Measurements from ENCODE around the gene FAM83D. TPM values are rescaled to one million over a fixed set of nuclear protein-coding genes. Genes with fewer than 3 reads are reported as not detected.

Gene FAM83D
- total RNA-seq, 1 experiment from 2014 or later = 66.9 TPM

DNA sequence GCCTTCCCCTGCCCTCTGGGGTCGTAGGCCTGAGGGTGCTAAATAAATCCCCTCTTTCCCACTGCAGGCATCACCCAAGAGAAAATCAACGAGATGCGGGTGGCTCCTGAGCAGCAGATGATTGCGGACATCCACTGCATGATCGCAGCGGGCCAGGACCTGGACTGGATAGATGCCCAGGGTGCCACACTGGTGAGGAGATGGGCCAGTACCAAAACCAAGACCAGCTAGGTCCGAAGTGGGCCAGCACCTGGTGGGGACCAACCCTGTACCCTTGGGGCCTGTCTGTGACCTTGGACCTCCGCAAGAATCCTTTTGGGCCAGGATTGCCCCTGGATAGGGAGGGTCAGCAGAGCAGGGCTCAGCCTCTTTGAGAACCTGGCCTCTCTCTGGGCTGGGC, 23.6 kb upstream of the FAM83D start:
- no peak for TF ChIP-seq IRF2 (CRISPR knock-in tag; IDR thresholded peaks at IDR 0.05; ENCODE audit: borderline replicate concordance, low read depth)
- TF ChIP-seq, protein P1, sequence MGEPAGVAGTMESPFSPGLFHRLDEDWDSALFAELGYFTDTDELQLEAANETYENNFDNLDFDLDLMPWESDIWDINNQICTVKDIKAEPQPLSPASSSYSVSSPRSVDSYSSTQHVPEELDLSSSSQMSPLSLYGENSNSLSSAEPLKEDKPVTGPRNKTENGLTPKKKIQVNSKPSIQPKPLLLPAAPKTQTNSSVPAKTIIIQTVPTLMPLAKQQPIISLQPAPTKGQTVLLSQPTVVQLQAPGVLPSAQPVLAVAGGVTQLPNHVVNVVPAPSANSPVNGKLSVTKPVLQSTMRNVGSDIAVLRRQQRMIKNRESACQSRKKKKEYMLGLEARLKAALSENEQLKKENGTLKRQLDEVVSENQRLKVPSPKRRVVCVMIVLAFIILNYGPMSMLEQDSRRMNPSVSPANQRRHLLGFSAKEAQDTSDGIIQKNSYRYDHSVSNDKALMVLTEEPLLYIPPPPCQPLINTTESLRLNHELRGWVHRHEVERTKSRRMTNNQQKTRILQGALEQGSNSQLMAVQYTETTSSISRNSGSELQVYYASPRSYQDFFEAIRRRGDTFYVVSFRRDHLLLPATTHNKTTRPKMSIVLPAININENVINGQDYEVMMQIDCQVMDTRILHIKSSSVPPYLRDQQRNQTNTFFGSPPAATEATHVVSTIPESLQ (CRISPR knock-in tag; IDR thresholded peaks at IDR 0.05) = no peak
- TF ChIP-seq, protein P2, sequence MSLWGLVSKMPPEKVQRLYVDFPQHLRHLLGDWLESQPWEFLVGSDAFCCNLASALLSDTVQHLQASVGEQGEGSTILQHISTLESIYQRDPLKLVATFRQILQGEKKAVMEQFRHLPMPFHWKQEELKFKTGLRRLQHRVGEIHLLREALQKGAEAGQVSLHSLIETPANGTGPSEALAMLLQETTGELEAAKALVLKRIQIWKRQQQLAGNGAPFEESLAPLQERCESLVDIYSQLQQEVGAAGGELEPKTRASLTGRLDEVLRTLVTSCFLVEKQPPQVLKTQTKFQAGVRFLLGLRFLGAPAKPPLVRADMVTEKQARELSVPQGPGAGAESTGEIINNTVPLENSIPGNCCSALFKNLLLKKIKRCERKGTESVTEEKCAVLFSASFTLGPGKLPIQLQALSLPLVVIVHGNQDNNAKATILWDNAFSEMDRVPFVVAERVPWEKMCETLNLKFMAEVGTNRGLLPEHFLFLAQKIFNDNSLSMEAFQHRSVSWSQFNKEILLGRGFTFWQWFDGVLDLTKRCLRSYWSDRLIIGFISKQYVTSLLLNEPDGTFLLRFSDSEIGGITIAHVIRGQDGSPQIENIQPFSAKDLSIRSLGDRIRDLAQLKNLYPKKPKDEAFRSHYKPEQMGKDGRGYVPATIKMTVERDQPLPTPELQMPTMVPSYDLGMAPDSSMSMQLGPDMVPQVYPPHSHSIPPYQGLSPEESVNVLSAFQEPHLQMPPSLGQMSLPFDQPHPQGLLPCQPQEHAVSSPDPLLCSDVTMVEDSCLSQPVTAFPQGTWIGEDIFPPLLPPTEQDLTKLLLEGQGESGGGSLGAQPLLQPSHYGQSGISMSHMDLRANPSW (CRISPR knock-in tag; conservative IDR thresholded peaks at IDR 0.05; ENCODE audit: low read depth) = no peak
- no peaks in the 10 kb centered on the region for H3K4me1 Mint-ChIP-seq

DNA sequence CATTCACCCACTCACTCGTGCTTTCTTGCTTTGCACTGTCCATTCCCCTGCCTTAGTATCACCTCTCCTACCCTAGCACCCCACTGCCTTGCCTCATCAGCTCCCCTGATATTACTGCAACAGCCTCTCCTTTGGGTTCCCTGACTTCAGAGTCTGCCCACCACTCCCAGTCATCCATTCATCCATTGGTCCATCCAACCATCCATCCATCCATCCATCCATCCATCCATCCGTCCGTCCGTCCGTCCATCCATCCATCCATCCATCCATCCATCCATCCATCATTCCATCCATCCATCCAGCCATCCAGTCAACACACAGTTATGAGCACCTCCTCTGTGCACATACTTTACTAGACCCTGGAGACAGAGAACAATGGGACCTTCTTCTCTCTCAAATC, 22.9 kb upstream of the FAM83D start:
- Mint-ChIP-seq H3K36me3 (peaks cover 30% of the 10 kb centered on the region), H3K4me3 (no peak overlapping the region), H3K9me3 (peaks cover 13% of the 10 kb centered on the region), H3K27me3 (ENCODE audit: low read depth) (no peaks in the 10 kb centered on the region), H3K27ac (no peak overlapping the region), H3K4me1 (no peaks in the 10 kb centered on the region)
- TF ChIP-seq ZNF416 (CRISPR knock-in tag; IDR thresholded peaks at IDR 0.05) = no peak
- no peak for TF ChIP-seq ELF4 (CRISPR knock-in tag; IDR thresholded peaks at IDR 0.05; ENCODE audit: low read depth)
- no peak for TF ChIP-seq GABPB1 (CRISPR knock-in tag; IDR thresholded peaks at IDR 0.05)
- TF ChIP-seq, protein P3, sequence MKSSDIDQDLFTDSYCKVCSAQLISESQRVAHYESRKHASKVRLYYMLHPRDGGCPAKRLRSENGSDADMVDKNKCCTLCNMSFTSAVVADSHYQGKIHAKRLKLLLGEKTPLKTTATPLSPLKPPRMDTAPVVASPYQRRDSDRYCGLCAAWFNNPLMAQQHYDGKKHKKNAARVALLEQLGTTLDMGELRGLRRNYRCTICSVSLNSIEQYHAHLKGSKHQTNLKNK (CRISPR knock-in tag; IDR thresholded peaks at IDR 0.05) = no peak
- TF ChIP-seq KAT7 (CRISPR knock-in tag; IDR thresholded peaks at IDR 0.05; ENCODE audit: borderline replicate concordance) = no peak
- TF ChIP-seq, protein P4, sequence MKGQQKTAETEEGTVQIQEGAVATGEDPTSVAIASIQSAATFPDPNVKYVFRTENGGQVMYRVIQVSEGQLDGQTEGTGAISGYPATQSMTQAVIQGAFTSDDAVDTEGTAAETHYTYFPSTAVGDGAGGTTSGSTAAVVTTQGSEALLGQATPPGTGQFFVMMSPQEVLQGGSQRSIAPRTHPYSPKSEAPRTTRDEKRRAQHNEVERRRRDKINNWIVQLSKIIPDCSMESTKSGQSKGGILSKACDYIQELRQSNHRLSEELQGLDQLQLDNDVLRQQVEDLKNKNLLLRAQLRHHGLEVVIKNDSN (CRISPR knock-in tag; IDR thresholded peaks at IDR 0.05) = no peak
- no peak for TF ChIP-seq NFATC4 (CRISPR knock-in tag; IDR thresholded peaks at IDR 0.05)
- no peak for TF ChIP-seq ZBTB21 (CRISPR knock-in tag; IDR thresholded peaks at IDR 0.05; ENCODE audit: borderline replicate concordance)
- TF ChIP-seq ETV6 (CRISPR knock-in tag; IDR thresholded peaks at IDR 0.05) = no peak
- TF ChIP-seq FOXK1 (CRISPR knock-in tag; IDR thresholded peaks at IDR 0.05) = no peak
- TF ChIP-seq ZNF671 (CRISPR knock-in tag; IDR thresholded peaks at IDR 0.05) = no peak
- no peak for TF ChIP-seq ZNF138 (CRISPR knock-in tag; conservative IDR thresholded peaks at IDR 0.05)
- no peak for TF ChIP-seq SP1 (CRISPR knock-in tag; conservative IDR thresholded peaks at IDR 0.05)
- no peak for TF ChIP-seq CREB1 (CRISPR knock-in tag; IDR thresholded peaks at IDR 0.05)
- POLR2A ChIA-PET = no interaction called here
- CTCF ChIA-PET = interaction anchor here (1.5 kb wide), 1 partner anchor 8 kb away, joined by 4 read pairs; no protein-coding TSS in a partner anchor
- no peak for DNase-seq (ENCODE audit: low spot score)
- ATAC-seq = no peak

More for the DNA sequence above, 23.6 kb upstream of the FAM83D start:
- peaks cover 30% of the 10 kb centered on the region for H3K36me3 Mint-ChIP-seq
- DNase-seq (ENCODE audit: low spot score) (no peak), ATAC-seq (no peak)
- no peak overlapping the region for H3K27ac Mint-ChIP-seq
- peaks cover 13% of the 10 kb centered on the region for H3K9me3 Mint-ChIP-seq
- ChIA-PET CTCF (interaction anchor here (1.5 kb wide), 1 partner anchor 8 kb away, joined by 4 read pairs; no protein-coding TSS in a partner anchor), POLR2A (no interaction called here)
- H3K27me3 Mint-ChIP-seq (ENCODE audit: low read depth) = no peaks in the 10 kb centered on the region
- H3K4me3 Mint-ChIP-seq = no peak overlapping the region

DNA sequence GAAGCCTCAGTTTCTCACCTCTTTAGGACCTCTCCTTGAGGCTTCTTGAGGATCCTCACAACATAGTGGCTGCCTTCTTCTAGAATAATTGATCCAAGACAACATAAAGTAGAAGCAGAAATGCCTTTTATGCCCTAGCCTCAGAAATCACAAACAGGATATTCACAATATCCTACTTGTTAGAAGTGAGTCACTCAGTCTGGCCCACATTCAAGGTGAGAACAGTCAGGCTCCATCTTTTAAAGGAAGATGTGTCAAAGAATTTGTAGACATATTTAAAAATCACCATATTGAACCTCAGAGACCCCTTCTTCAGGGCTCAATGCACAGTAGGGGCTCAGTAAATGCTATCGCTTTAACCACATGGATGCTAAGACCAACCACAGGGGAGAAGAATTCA, 20.8 kb upstream of the FAM83D start:
- ATAC-seq = no peak
- H3K27ac Mint-ChIP-seq = no peak overlapping the region
- DNase-seq (ENCODE audit: low spot score) = no peak
- no peaks in the 10 kb centered on the region for H3K27me3 Mint-ChIP-seq (ENCODE audit: low read depth)
- no peak for TF ChIP-seq GRHL2 (CRISPR knock-in tag; IDR thresholded peaks at IDR 0.05; ENCODE audit: insufficient replicate concordance, severe bottlenecking)
- TF ChIP-seq, protein P5, sequence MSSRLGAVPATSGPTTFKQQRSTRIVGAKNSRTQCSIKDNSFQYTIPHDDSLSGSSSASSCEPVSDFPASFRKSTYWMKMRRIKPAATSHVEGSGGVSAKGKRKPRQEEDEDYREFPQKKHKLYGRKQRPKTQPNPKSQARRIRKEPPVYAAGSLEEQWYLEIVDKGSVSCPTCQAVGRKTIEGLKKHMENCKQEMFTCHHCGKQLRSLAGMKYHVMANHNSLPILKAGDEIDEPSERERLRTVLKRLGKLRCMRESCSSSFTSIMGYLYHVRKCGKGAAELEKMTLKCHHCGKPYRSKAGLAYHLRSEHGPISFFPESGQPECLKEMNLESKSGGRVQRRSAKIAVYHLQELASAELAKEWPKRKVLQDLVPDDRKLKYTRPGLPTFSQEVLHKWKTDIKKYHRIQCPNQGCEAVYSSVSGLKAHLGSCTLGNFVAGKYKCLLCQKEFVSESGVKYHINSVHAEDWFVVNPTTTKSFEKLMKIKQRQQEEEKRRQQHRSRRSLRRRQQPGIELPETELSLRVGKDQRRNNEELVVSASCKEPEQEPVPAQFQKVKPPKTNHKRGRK (CRISPR knock-in tag; IDR thresholded peaks at IDR 0.05; ENCODE audit: borderline replicate concordance) = no peak
- no peak for TF ChIP-seq ZNF219 (CRISPR knock-in tag; IDR thresholded peaks at IDR 0.05; ENCODE audit: borderline replicate concordance)
- TF ChIP-seq, protein P6, sequence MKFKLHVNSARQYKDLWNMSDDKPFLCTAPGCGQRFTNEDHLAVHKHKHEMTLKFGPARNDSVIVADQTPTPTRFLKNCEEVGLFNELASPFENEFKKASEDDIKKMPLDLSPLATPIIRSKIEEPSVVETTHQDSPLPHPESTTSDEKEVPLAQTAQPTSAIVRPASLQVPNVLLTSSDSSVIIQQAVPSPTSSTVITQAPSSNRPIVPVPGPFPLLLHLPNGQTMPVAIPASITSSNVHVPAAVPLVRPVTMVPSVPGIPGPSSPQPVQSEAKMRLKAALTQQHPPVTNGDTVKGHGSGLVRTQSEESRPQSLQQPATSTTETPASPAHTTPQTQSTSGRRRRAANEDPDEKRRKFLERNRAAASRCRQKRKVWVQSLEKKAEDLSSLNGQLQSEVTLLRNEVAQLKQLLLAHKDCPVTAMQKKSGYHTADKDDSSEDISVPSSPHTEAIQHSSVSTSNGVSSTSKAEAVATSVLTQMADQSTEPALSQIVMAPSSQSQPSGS (CRISPR knock-in tag; IDR thresholded peaks at IDR 0.05; ENCODE audit: borderline replicate concordance, low read depth) = no peak
- CTCF ChIA-PET = interaction anchor here (0.7 to 1.3 kb wide), 4 partner anchors 12 to 180 kb away, joined by 3 to 4 read pairs (median 4); no protein-coding TSS in a partner anchor
- peaks cover 34% of the 10 kb centered on the region for H3K36me3 Mint-ChIP-seq
- peaks cover 13% of the 10 kb centered on the region for H3K9me3 Mint-ChIP-seq
- H3K4me3 Mint-ChIP-seq = no peak overlapping the region
- no peaks in the 10 kb centered on the region for H3K4me1 Mint-ChIP-seq
- POLR2A ChIA-PET = no interaction called here
